Muscle of leg (tissue), 11 donors: ENCODE measurements around the gene MINDY2. TPM values are rescaled to one million over a fixed set of nuclear protein-coding genes. Genes with fewer than 3 reads are reported as not detected.

ENCODE experiments used
- DNase-seq: peaks from one replicate; pipeline ENCODE4 v3.0.0; 2013
- H3K27ac ChIP-seq: one replicate; pipeline ENCODE4 v1.5.1; 2013; ENCODE audit warnings: mild to moderate bottlenecking, low read length, control low read depth
- H3K27me3 ChIP-seq: one replicate; pipeline ENCODE4 v1.6.1; 2013; ENCODE audit warnings: low read length; ENCODE audit not compliant: control insufficient read depth, insufficient read depth
- H3K36me3 ChIP-seq: one replicate; pipeline ENCODE4 v1.6.1; 2013; ENCODE audit warnings: low read length; ENCODE audit not compliant: control insufficient read depth, insufficient read depth
- H3K4me1 ChIP-seq: one replicate; pipeline ENCODE4 v1.6.1; 2013; ENCODE audit warnings: low read length; ENCODE audit not compliant: control insufficient read depth, insufficient read depth
- H3K4me3 ChIP-seq: one replicate; pipeline ENCODE4 v1.5.1; 2013; ENCODE audit warnings: low read length, control low read depth
- H3K9me3 ChIP-seq: replicated peaks from 2 replicates; pipeline ENCODE4 v1.6.1; 2013; ENCODE audit warnings: low read depth, low read length; ENCODE audit not compliant: control insufficient read depth
- WGBS: methylation state at CpG from one replicate; pipeline ENCODE4 v1.1.5; 2013; ENCODE audit warnings: missing lambda C conversion rate; ENCODE audit not compliant: insufficient coverage; 5-methylcytosine and 5-hydroxymethylcytosine counted together
- polyA plus RNA-seq, 8 donors: library from polyadenylated mRNA; unstranded; fragments of 120-200 nt; gene quantifications; one replicate each; pipeline versions ENCODE4 v1.2.1 to v1.2.3, GENCODE V29; 2013; ENCODE audit warnings: inconsistent platforms in 1 of 8, low replicate concordance in 1 of 8; ENCODE audit not compliant: insufficient read length in 8 of 8, insufficient read depth in 1 of 8
- total RNA-seq: library from RNA; stranded (reverse); fragments of 120-200 nt; gene quantifications from one replicate; pipeline ENCODE4 v1.2.4, GENCODE V29; 2013

The MINDY2 gene
- total and polyA plus RNA-seq, 9 donors: 6.2 to 13.6 (median 8.5) TPM

DNA sequence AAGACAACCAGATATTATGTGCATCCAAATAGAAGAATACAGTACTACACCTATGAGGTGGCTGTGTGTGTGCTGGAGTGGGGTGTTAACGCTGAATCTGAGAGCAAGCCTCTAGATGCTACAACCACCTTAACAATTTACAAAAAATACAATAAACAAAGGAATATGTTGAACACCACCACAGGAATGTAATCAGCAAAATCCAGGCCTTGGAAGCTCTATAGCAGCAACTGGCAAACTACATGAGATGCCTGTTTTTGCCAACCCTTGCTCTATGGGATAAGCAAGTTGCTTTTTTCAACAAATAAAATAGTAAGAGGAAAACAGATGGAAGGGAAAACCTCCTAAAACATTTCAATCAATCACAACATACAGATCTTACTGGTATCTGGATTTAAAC lies 138.5 kb downstream of the MINDY2 start:
- H3K4me3 ChIP-seq: no peak overlapping the region
- no CpG with 5 or more reads among the region's 1 CpG for WGBS
- H3K9me3 ChIP-seq: no peaks in the 10 kb centered on the region
- peaks cover 14% of the 10 kb centered on the region for H3K36me3 ChIP-seq
- no peak overlapping the region for H3K27ac ChIP-seq
- no peaks in the 10 kb centered on the region for H3K27me3 ChIP-seq
- H3K4me1 ChIP-seq: no peaks in the 10 kb centered on the region
- no peak for DNase-seq

DNA sequence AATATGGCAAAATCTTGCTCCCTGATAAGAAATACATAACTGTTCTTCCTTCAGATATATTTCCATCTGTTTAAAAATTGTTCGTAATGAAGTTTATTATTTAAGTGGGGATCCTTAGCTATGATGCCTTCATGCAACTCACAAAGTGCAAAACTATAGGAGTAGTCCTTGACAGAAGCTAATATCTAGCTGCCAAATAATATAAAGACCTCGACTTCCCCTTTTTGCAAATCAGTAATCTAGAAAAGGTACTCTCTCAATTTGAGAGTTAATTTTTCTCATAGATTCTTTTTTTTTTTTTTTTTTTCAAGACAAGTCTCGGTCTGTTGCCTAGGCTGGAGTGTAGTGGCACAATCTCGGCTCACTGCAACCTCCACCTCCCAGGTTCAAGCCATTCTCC lies 139.4 kb downstream of the MINDY2 start:
- no peaks in the 10 kb centered on the region for H3K9me3 ChIP-seq
- H3K27me3 ChIP-seq: no peaks in the 10 kb centered on the region
- no peaks in the 10 kb centered on the region for H3K4me1 ChIP-seq
- H3K36me3 ChIP-seq: peaks cover 14% of the 10 kb centered on the region
- H3K4me3 ChIP-seq: no peak overlapping the region
- no CpG with 5 or more reads among the region's 4 CpGs for WGBS
- no peak overlapping the region for H3K27ac ChIP-seq
- DNase-seq: no peak

Other genes with a start within 250 kb of the MINDY2 start
- gene ADAM10, start 21.6 kb upstream of the MINDY2 start, total RNA-seq: 62.2 TPM
- gene ADAM10, start 21.6 kb upstream of the MINDY2 start, polyA plus RNA-seq: 100 to 1,000 TPM in 1 of 8 donors, 10 to 100 TPM in 7; 49.5 to 112 (median 87.7) TPM
- 55.0 TPM for gene SLTM, start 162.4 kb downstream of the MINDY2 start, total RNA-seq
- gene SLTM, start 162.4 kb downstream of the MINDY2 start, polyA plus RNA-seq: 10 to 100 TPM; 53.0 to 76.8 (median 59.3) TPM
- gene RNF111, start 216.4 kb downstream of the MINDY2 start, total RNA-seq: 12.4 TPM
- 10 to 100 TPM; 19.0 to 25.5 (median 23.1) TPM for gene RNF111, start 216.4 kb downstream of the MINDY2 start, polyA plus RNA-seq